HL-60 (cell line): ENCODE data around the gene FEZF2.

ENCODE experiments used
- DNase-seq, 2 experiments: peaks; one replicate each; pipeline ENCODE4 v3.0.0-alpha.2; 2010 to 2020; ENCODE audit warnings: low read depth in 1 of 2, low spot score in 1 of 2
- H3K27ac ChIP-seq: fragments of 250-450 bp; sonication (Bioruptor Pico); replicated peaks from 2 replicates; pipeline ENCODE4 v1.5.1; 2020; ENCODE audit warnings: mild to moderate bottlenecking, moderate library complexity
- H3K27me3 ChIP-seq: fragments of 250-450 bp; sonication (Bioruptor Pico); 2 replicates; pipeline ENCODE4 v1.5.1; 2021; ENCODE audit warnings: mild to moderate bottlenecking, moderate library complexity; ENCODE audit not compliant: insufficient read depth, poor library complexity, severe bottlenecking
- H3K4me3 ChIP-seq: replicated peaks from 2 replicates; pipeline ENCODE4 v1.5.1; 2011; ENCODE audit warnings: mild to moderate bottlenecking, control low read depth, low read length; ENCODE audit not compliant: insufficient read depth
- CTCF ChIP-seq: IDR thresholded peaks from one replicate; pipeline ENCODE4 v1.5.1; 2011; ENCODE audit warnings: low read length, control low read depth, inconsistent platforms; ENCODE audit not compliant: insufficient read depth
- GABPA ChIP-seq: IDR thresholded peaks from 2 replicates; pipeline ENCODE4 v1.6.1; 2012; ENCODE audit warnings: low read depth
- POLR2AphosphoS5 ChIP-seq: IDR thresholded peaks from 2 replicates; pipeline ENCODE4 v1.6.1; 2012; ENCODE audit warnings: low read depth
- SPI1 ChIP-seq: IDR thresholded peaks from 2 replicates; pipeline ENCODE4 v1.6.1; 2012; ENCODE audit warnings: low read depth, mild to moderate bottlenecking, borderline replicate concordance
- TF ChIP-seq, protein P1 (sequence below): IDR thresholded peaks from 2 replicates; pipeline ENCODE4 v1.6.1; 2012; ENCODE audit warnings: low read depth; ENCODE audit not compliant: insufficient replicate concordance

Gene FEZF2

GRCh38 chr3:62361261-62361660 lies 12.1 kb downstream of the FEZF2 start:
- no peak overlapping the region for H3K4me3 ChIP-seq
- no peak overlapping the region for H3K27ac ChIP-seq
- H3K27me3 ChIP-seq: peaks cover 7% of the 10 kb centered on the region
- no peak for DNase-seq
- no peak for TF ChIP-seq GABPA
- TF ChIP-seq SPI1: no peak
- no peak for TF ChIP-seq CTCF
- TF ChIP-seq POLR2AphosphoS5: no peak
- TF ChIP-seq, protein P1, sequence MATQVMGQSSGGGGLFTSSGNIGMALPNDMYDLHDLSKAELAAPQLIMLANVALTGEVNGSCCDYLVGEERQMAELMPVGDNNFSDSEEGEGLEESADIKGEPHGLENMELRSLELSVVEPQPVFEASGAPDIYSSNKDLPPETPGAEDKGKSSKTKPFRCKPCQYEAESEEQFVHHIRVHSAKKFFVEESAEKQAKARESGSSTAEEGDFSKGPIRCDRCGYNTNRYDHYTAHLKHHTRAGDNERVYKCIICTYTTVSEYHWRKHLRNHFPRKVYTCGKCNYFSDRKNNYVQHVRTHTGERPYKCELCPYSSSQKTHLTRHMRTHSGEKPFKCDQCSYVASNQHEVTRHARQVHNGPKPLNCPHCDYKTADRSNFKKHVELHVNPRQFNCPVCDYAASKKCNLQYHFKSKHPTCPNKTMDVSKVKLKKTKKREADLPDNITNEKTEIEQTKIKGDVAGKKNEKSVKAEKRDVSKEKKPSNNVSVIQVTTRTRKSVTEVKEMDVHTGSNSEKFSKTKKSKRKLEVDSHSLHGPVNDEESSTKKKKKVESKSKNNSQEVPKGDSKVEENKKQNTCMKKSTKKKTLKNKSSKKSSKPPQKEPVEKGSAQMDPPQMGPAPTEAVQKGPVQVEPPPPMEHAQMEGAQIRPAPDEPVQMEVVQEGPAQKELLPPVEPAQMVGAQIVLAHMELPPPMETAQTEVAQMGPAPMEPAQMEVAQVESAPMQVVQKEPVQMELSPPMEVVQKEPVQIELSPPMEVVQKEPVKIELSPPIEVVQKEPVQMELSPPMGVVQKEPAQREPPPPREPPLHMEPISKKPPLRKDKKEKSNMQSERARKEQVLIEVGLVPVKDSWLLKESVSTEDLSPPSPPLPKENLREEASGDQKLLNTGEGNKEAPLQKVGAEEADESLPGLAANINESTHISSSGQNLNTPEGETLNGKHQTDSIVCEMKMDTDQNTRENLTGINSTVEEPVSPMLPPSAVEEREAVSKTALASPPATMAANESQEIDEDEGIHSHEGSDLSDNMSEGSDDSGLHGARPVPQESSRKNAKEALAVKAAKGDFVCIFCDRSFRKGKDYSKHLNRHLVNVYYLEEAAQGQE: no peak

DNA sequence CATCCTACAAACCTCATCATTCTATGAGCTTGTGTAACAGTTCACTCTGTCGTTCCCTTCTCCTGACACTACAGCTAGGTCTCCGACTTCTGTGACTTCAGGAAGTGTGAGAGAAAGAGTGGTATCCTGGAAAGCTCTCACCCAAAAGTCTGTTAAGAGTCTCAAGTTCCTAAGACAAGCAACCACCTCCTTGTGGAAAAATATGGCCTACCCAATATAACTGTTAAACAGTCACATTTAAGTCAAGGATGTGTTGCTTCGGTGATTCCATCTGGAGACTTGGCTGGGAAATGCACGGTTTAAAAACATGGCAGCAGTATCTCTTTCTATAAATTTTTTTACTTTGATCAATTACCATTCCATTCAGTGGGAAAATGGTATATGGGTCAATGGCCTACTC lies 13.8 kb downstream of the FEZF2 start:
- TF ChIP-seq GABPA (no peak), CTCF (no peak), POLR2AphosphoS5 (no peak), SPI1 (no peak)
- TF ChIP-seq, protein P1: no peak
- Histone ChIP-seq H3K27me3 (peaks cover 3% of the 10 kb centered on the region), H3K27ac (no peak overlapping the region), H3K4me3 (no peak overlapping the region)
- DNase-seq: no peak

DNA sequence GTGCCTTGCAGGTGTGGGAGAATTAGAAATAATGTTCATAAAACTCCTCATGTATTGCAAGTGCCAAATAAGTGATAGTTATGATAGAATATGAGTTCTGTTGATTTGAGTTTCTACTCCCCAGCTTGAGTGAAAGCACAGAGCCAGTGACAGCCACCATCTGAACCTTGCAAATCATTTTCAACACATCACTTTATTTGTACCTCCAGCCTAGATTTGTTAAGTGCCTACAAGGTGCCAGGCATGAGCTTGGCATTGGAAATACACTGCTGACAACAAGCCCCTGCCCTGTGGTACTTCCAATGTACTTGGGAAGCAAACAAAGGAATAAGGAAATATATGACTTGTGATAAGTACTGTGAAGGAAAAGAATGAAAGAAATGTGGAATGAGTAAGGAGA lies 17.0 kb downstream of the FEZF2 start:
- no peak for TF ChIP-seq SPI1
- TF ChIP-seq POLR2AphosphoS5: no peak
- TF ChIP-seq GABPA: no peak
- no peak for TF ChIP-seq CTCF
- TF ChIP-seq, protein P1: no peak
- Histone ChIP-seq H3K4me3 (no peak overlapping the region), H3K27me3 (no peaks in the 10 kb centered on the region), H3K27ac (no peak overlapping the region)
- DNase-seq: no peak
